Breast epithelium (tissue), 3 donors: ENCODE results near the gene FBXO11.

Source experiments
- POLR2A ChIP-seq: fragments of 450-650 bp; IDR thresholded peaks from one replicate; pipeline ENCODE4 v1.6.1; 2016; ENCODE audit warnings: antibody characterized with exemption, mild to moderate bottlenecking, moderate library complexity
- TF ChIP-seq, protein P1 (sequence below), 3 donors: fragments of 450-650 bp; IDR thresholded peaks; one replicate each; pipeline ENCODE4 v1.5.1; 2016 to 2017; ENCODE audit warnings: antibody characterized with exemption in 3 of 3, mild to moderate bottlenecking in 3 of 3, moderate library complexity in 3 of 3

DNA sequence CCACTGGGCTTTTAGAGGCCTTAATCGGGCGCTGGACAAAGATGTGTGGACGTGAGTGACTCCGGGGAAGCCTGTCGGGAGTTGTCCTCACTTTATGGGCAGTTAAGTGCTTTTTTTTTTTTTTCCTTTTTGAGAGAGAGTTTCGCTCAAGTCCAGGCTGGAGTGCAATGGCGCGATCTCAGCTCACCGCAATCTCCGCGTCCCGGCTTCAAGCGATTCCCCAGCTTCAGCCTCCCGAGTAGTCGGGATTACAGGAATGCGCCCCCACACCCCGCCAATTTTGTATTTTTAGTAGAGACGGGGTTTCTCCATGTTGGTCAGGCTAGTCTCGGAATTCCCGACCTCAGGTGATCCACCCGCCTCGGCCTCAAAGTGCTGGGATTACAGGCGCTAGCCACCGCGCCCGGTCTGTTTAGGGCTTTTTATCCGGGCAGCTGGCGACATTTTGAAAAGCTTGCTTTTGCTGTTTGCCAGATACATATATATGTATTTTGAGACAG lies 121.9 kb downstream of the FBXO11 start:
- TF ChIP-seq, protein P1, sequence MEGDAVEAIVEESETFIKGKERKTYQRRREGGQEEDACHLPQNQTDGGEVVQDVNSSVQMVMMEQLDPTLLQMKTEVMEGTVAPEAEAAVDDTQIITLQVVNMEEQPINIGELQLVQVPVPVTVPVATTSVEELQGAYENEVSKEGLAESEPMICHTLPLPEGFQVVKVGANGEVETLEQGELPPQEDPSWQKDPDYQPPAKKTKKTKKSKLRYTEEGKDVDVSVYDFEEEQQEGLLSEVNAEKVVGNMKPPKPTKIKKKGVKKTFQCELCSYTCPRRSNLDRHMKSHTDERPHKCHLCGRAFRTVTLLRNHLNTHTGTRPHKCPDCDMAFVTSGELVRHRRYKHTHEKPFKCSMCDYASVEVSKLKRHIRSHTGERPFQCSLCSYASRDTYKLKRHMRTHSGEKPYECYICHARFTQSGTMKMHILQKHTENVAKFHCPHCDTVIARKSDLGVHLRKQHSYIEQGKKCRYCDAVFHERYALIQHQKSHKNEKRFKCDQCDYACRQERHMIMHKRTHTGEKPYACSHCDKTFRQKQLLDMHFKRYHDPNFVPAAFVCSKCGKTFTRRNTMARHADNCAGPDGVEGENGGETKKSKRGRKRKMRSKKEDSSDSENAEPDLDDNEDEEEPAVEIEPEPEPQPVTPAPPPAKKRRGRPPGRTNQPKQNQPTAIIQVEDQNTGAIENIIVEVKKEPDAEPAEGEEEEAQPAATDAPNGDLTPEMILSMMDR (IDR thresholded peaks at IDR 0.05), result no peak
- TF ChIP-seq POLR2A, result no peak
